ENCODE results near the gene BNC2.

The BNC2 gene

DNA sequence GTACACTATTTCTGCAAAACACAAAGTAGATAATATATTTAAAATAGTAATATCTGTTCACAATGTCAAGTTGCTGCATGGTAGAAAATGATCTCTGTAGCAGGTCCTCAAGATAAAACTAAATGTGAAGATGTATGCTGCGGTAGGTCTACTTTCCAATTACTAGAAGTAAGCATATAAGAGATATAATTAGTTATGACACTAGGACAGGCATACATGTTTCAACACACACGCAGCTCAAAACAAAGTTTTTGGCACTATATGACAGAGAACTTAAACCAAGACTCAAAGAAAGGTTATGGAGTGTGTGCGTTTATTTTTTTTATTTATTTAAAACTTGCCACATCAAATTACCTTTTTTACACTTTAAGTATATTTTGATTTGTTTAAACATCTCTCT is 23.5 kb downstream of the BNC2 start:
- H2AFZ ChIP-seq (ENCODE audit: low read length), result no peak overlapping the region

DNA sequence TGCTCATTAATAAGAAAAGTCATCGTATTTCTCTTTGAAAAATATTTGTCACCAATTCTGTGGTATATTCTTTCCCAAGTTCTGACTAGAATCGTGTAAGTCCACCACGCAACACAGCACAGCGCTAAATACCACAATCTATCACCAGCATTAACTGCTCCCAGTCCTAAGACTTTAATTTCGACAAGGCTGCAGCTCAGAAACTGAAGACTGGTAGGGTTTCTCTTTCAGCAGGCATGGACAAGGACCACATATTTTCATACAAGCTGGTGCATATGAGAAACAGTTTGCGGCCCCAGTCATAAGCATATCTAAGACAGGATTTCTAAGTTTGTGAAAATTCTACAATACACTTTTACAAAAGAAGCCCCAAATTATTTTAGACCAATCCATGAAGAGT is 24.1 kb downstream of the BNC2 start:
- Histone ChIP-seq H3K9me3 (replicated peaks; ENCODE audit: insufficient read depth, low read length) (no peaks in the 10 kb centered on the region), H3K27me3 (replicated peaks; ENCODE audit: insufficient read depth, low read length) (no peaks in the 10 kb centered on the region), H3K27ac (ENCODE audit: low read length) (no peak overlapping the region), H3K79me2 (ENCODE audit: low read length) (no peaks in the 10 kb centered on the region), H3K36me3 (replicated peaks; ENCODE audit: insufficient read depth, low read length) (no peaks in the 10 kb centered on the region), H3K9me2 (replicated peaks; ENCODE audit: insufficient read depth, low read length) (no peaks in the 10 kb centered on the region), H4K20me1 (ENCODE audit: insufficient read depth, low read length) (no peaks in the 10 kb centered on the region), H3K4me2 (ENCODE audit: low read depth, low read length) (no peak overlapping the region), H3K4me1 (ENCODE audit: low read length) (no peaks in the 10 kb centered on the region), H2AFZ (ENCODE audit: low read length) (no peak overlapping the region), H3F3A (ENCODE audit: insufficient read depth, low read length) (no peaks in the 10 kb centered on the region), H3K9ac (ENCODE audit: low read length) (no peak overlapping the region), H3K4me3 (ENCODE audit: low read length) (no peak overlapping the region)
- TF ChIP-seq, protein P1, sequence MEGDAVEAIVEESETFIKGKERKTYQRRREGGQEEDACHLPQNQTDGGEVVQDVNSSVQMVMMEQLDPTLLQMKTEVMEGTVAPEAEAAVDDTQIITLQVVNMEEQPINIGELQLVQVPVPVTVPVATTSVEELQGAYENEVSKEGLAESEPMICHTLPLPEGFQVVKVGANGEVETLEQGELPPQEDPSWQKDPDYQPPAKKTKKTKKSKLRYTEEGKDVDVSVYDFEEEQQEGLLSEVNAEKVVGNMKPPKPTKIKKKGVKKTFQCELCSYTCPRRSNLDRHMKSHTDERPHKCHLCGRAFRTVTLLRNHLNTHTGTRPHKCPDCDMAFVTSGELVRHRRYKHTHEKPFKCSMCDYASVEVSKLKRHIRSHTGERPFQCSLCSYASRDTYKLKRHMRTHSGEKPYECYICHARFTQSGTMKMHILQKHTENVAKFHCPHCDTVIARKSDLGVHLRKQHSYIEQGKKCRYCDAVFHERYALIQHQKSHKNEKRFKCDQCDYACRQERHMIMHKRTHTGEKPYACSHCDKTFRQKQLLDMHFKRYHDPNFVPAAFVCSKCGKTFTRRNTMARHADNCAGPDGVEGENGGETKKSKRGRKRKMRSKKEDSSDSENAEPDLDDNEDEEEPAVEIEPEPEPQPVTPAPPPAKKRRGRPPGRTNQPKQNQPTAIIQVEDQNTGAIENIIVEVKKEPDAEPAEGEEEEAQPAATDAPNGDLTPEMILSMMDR (IDR thresholded peaks at IDR 0.05; ENCODE audit: low read length), result no peak
- TF ChIP-seq EZH2phosphoT487 (IDR thresholded peaks at IDR 0.05; ENCODE audit: low read length) (no peak), EZH2 (optimal IDR thresholded peaks at IDR 0.05; ENCODE audit: low read depth, low read length) (no peak)
- DNase-seq, result no peak

More for the DNA sequence above, 23.5 kb downstream of the BNC2 start:
- no peak overlapping the region for H3K27ac ChIP-seq (ENCODE audit: low read length)
- no peak for DNase-seq
- no peak overlapping the region for H3K9ac ChIP-seq (ENCODE audit: low read length)
- H3K4me1 ChIP-seq (ENCODE audit: low read length), result no peaks in the 10 kb centered on the region
- no peaks in the 10 kb centered on the region for H3F3A ChIP-seq (ENCODE audit: insufficient read depth, low read length)
- no peak overlapping the region for H3K4me2 ChIP-seq (ENCODE audit: low read depth, low read length)
- no peaks in the 10 kb centered on the region for H3K27me3 ChIP-seq (replicated peaks; ENCODE audit: insufficient read depth, low read length)
- no peaks in the 10 kb centered on the region for H3K9me2 ChIP-seq (replicated peaks; ENCODE audit: insufficient read depth, low read length)
- TF ChIP-seq EZH2phosphoT487 (IDR thresholded peaks at IDR 0.05; ENCODE audit: low read length) (no peak), EZH2 (optimal IDR thresholded peaks at IDR 0.05; ENCODE audit: low read depth, low read length) (no peak)
- TF ChIP-seq, protein P1 (IDR thresholded peaks at IDR 0.05; ENCODE audit: low read length), result no peak
- no peaks in the 10 kb centered on the region for H3K79me2 ChIP-seq (ENCODE audit: low read length)
- H4K20me1 ChIP-seq (ENCODE audit: insufficient read depth, low read length), result no peaks in the 10 kb centered on the region
- H3K36me3 ChIP-seq (replicated peaks; ENCODE audit: insufficient read depth, low read length), result no peaks in the 10 kb centered on the region
- H3K4me3 ChIP-seq (ENCODE audit: low read length), result no peak overlapping the region
- H3K9me3 ChIP-seq (replicated peaks; ENCODE audit: insufficient read depth, low read length), result no peaks in the 10 kb centered on the region

DNA sequence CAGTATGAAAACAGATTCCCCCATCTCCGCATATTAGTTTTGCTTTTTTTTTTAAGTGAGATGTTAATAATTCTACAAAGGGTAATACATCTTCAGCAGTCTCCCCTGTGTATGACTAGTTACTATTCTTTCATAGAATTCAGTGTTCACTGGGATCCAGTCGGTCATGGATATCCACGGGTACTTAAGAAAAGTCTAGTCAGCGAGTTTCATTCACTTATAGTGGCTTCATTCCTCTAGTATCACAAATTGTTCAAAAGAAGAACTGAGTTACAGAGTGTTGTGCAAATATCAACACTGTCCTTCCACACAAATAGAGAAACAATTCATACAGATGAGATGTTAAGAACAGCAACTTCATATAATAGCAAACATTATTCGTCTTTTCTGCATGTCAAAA is 35.7 kb downstream of the BNC2 start:
- Histone ChIP-seq H3K9me2 (replicated peaks; ENCODE audit: insufficient read depth, low read length) (no peaks in the 10 kb centered on the region), H3K27ac (ENCODE audit: low read length) (no peak overlapping the region), H3K4me1 (ENCODE audit: low read length) (no peaks in the 10 kb centered on the region), H3K9me3 (replicated peaks; ENCODE audit: insufficient read depth, low read length) (no peaks in the 10 kb centered on the region), H3F3A (ENCODE audit: insufficient read depth, low read length) (no peaks in the 10 kb centered on the region), H3K9ac (ENCODE audit: low read length) (no peak overlapping the region), H3K4me3 (ENCODE audit: low read length) (no peak overlapping the region), H3K79me2 (ENCODE audit: low read length) (no peaks in the 10 kb centered on the region), H3K27me3 (replicated peaks; ENCODE audit: insufficient read depth, low read length) (no peaks in the 10 kb centered on the region), H3K36me3 (replicated peaks; ENCODE audit: insufficient read depth, low read length) (no peaks in the 10 kb centered on the region), H2AFZ (ENCODE audit: low read length) (no peak overlapping the region), H3K4me2 (ENCODE audit: low read depth, low read length) (no peak overlapping the region), H4K20me1 (ENCODE audit: insufficient read depth, low read length) (no peaks in the 10 kb centered on the region)
- no peak for DNase-seq
- TF ChIP-seq EZH2 (optimal IDR thresholded peaks at IDR 0.05; ENCODE audit: low read depth, low read length), result no peak
- no peak for TF ChIP-seq EZH2phosphoT487 (IDR thresholded peaks at IDR 0.05; ENCODE audit: low read length)
- TF ChIP-seq, protein P1 (IDR thresholded peaks at IDR 0.05; ENCODE audit: low read length), result no peak

All from MM.1S (cell line).